Activated naive CD4-positive, alpha-beta T cell treated with anti-CD3 and anti-CD28 coated beads, Interleukin-2, amount 50 U/mL, for 24 hours (primary cell): ENCODE data around the gene DAZAP1.

Source experiments
- H3K27ac Mint-ChIP-seq: one replicate; pipeline ENCODE4 v1.8.0; 2021; ENCODE audit warnings: mild to moderate bottlenecking, mixed read lengths
- H3K27me3 Mint-ChIP-seq: one replicate; pipeline ENCODE4 v1.8.0; 2021; ENCODE audit warnings: mixed read lengths
- H3K36me3 Mint-ChIP-seq: one replicate; pipeline ENCODE4 v1.8.0; 2021; ENCODE audit warnings: mixed read lengths
- H3K4me1 Mint-ChIP-seq: one replicate; pipeline ENCODE4 v1.8.0; 2021; ENCODE audit warnings: mixed read lengths
- H3K4me3 Mint-ChIP-seq: one replicate; pipeline ENCODE4 v1.8.0; 2021; ENCODE audit warnings: mild to moderate bottlenecking, mixed read lengths
- H3K9me3 Mint-ChIP-seq: one replicate; pipeline ENCODE4 v1.8.0; 2021; ENCODE audit warnings: mixed read lengths

Gene DAZAP1

DNA sequence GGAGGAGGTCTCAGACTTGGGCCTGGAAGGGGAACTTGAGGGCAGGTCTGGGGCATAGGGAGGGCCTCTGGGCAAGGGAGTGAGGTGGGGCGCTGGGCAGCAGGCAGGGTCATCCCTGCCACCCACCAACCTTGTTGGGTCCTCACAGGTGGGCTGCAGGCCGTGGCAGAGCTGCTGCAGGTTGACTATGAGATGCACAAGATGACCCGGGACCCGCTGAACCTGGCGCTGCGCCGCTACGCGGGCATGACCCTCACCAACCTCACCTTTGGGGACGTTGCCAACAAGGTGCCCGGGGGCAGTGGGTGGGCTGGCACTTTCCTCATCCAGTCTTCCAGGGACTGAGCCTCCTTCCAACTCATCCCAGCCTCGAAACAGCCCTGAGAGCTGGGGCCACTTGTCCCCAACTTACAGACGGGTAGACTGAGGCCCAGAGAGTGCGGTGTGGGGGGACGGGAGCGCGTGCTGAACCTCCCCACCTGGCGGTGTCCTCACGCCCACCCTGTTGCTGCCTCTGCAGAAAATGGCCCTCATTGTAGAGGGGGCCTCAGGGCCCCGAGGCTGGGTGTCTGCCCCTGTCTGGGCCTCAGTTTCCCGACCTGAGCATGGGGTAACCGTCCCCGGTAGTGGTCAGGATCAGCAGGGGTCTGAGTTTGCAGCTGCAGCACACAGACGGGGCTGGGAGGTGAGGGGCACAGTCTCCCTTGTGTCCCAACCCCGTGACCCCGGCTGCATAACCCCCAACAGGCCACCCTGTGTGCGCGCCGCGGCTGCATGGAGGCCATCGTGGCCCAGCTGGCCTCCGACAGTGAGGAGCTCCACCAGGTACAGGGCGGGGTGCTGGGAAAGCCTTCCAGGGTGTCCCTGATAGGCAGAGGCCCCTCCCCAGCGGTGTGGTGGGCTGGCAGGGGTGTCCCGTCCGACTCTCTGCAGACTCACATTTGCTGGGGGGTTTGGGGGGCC is 52.9 kb downstream of the DAZAP1 start:
- no peaks in the 10 kb centered on the region for H3K9me3 Mint-ChIP-seq
- H3K36me3 Mint-ChIP-seq: peaks cover 2% of the 10 kb centered on the region
- peaks cover 6% of the 10 kb centered on the region for H3K4me1 Mint-ChIP-seq
- no peak overlapping the region for H3K27ac Mint-ChIP-seq
- no peak overlapping the region for H3K4me3 Mint-ChIP-seq
- H3K27me3 Mint-ChIP-seq: peaks cover 10% of the 10 kb centered on the region

DNA sequence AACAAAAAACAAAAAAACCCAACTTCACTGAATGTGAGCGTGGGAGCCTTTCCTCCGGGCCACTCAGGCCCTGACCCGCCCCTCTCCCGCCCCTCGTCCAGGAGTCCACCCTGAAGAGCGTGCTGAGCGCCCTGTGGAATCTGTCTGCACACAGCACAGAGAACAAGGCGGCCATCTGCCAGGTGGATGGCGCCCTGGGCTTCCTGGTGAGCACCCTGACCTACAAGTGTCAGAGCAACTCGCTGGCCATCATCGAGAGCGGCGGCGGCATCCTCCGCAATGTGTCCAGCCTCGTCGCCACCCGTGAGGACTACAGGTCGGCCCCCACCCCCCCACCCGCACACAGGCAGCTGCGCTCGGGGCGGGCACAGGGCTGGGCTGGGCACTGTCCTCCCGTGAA is 54.5 kb downstream of the DAZAP1 start:
- peaks cover 8% of the 10 kb centered on the region for H3K27me3 Mint-ChIP-seq
- peaks cover 2% of the 10 kb centered on the region for H3K36me3 Mint-ChIP-seq
- no peak overlapping the region for H3K4me3 Mint-ChIP-seq
- no peaks in the 10 kb centered on the region for H3K9me3 Mint-ChIP-seq
- no peaks in the 10 kb centered on the region for H3K4me1 Mint-ChIP-seq
- H3K27ac Mint-ChIP-seq: no peak overlapping the region

DNA sequence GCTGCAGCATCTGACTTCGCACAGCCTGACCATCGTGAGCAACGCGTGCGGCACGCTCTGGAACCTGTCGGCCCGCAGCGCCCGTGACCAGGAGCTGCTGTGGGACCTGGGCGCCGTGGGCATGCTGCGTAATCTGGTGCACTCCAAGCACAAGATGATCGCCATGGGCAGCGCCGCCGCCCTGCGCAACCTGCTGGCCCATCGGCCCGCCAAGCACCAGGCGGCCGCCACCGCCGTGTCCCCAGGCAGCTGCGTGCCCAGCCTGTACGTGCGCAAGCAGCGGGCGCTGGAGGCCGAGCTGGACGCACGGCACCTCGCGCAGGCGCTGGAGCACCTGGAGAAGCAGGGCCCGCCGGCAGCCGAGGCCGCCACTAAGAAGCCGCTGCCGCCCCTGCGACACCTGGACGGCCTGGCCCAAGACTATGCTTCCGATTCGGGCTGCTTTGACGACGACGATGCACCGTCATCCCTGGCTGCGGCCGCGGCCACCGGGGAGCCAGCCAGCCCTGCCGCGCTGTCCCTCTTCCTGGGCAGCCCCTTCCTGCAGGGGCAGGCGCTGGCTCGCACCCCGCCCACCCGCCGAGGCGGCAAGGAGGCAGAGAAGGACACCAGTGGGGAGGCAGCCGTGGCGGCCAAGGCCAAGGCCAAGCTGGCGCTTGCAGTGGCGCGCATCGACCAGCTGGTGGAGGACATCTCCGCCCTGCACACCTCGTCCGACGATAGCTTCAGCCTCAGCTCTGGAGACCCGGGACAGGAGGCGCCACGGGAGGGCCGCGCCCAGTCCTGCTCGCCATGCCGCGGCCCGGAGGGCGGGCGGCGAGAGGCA is 58.0 kb downstream of the DAZAP1 start:
- Mint-ChIP-seq H3K9me3 (no peaks in the 10 kb centered on the region), H3K27me3 (peaks cover 2% of the 10 kb centered on the region), H3K4me3 (no peak overlapping the region), H3K4me1 (no peaks in the 10 kb centered on the region), H3K27ac (no peak overlapping the region), H3K36me3 (no peaks in the 10 kb centered on the region)

DNA sequence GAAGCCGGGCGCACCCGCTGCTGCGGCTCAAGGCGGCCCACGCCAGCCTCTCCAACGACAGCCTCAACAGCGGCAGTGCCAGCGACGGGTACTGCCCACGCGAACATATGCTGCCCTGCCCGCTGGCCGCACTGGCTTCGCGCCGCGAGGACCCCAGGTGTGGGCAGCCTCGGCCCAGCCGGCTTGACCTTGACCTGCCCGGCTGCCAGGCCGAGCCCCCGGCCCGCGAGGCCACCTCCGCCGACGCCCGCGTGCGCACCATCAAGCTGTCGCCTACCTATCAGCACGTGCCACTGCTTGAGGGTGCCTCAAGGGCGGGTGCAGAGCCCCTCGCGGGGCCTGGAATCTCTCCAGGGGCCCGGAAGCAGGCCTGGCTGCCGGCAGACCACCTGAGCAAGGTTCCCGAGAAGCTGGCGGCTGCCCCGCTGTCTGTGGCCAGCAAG is 58.7 kb downstream of the DAZAP1 start:
- no peaks in the 10 kb centered on the region for H3K36me3 Mint-ChIP-seq
- H3K27ac Mint-ChIP-seq: no peak overlapping the region
- no peaks in the 10 kb centered on the region for H3K9me3 Mint-ChIP-seq
- peaks cover under 1% of the 10 kb centered on the region for H3K4me1 Mint-ChIP-seq
- peaks cover 2% of the 10 kb centered on the region for H3K27me3 Mint-ChIP-seq
- H3K4me3 Mint-ChIP-seq: no peak overlapping the region

GRCh38 chr19:1466461-1467214 is 59.3 kb downstream of the DAZAP1 start:
- Mint-ChIP-seq H3K4me3 (no peak overlapping the region), H3K27me3 (peaks cover 2% of the 10 kb centered on the region)

DNA sequence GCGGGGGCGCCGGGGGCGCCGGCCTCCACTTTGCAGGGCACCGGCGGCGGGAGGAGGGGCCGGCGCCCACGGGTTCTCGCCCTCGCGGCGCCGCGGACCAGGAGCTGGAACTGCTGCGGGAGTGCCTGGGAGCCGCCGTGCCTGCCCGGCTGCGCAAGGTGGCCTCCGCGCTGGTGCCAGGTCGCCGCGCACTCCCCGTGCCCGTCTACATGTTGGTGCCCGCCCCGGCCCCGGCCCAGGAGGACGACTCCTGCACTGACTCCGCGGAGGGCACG is 59.8 kb downstream of the DAZAP1 start:
- Mint-ChIP-seq H3K9me3 (no peaks in the 10 kb centered on the region), H3K36me3 (no peaks in the 10 kb centered on the region), H3K4me1 (peaks cover 3% of the 10 kb centered on the region), H3K27ac (no peak overlapping the region), H3K27me3 (peaks cover 2% of the 10 kb centered on the region), H3K4me3 (no peak overlapping the region)

More at GRCh38 chr19:1466461-1467214, 59.3 kb downstream of the DAZAP1 start:
- H3K36me3 Mint-ChIP-seq: no peaks in the 10 kb centered on the region
- no peaks in the 10 kb centered on the region for H3K9me3 Mint-ChIP-seq
- H3K27ac Mint-ChIP-seq: no peak overlapping the region
- peaks cover 3% of the 10 kb centered on the region for H3K4me1 Mint-ChIP-seq

- no peak overlapping the region for H3K27ac Mint-ChIP-seq
- H3K36me3 Mint-ChIP-seq: no peaks in the 10 kb centered on the region
These were observed 60.3 kb downstream of the DAZAP1 start for GRCh38 chr19:1467490-1468273.

GRCh38 chr19:1468274-1468820 is 61.0 kb downstream of the DAZAP1 start:
- peak overlapping the region; percentile 52 for H3K4me3 Mint-ChIP-seq
- H3K9me3 Mint-ChIP-seq: no peaks in the 10 kb centered on the region
- peak overlapping the region; percentile 77 for H3K27ac Mint-ChIP-seq
- H3K27me3 Mint-ChIP-seq: peaks cover 2% of the 10 kb centered on the region
- no peaks in the 10 kb centered on the region for H3K36me3 Mint-ChIP-seq
- H3K4me1 Mint-ChIP-seq: peaks cover 8% of the 10 kb centered on the region

More at GRCh38 chr19:1467490-1468273, 60.3 kb downstream of the DAZAP1 start:
- H3K4me3 Mint-ChIP-seq: no peak overlapping the region
- H3K27me3 Mint-ChIP-seq: peaks cover 2% of the 10 kb centered on the region
- no peaks in the 10 kb centered on the region for H3K9me3 Mint-ChIP-seq
- peaks cover 3% of the 10 kb centered on the region for H3K4me1 Mint-ChIP-seq

DNA sequence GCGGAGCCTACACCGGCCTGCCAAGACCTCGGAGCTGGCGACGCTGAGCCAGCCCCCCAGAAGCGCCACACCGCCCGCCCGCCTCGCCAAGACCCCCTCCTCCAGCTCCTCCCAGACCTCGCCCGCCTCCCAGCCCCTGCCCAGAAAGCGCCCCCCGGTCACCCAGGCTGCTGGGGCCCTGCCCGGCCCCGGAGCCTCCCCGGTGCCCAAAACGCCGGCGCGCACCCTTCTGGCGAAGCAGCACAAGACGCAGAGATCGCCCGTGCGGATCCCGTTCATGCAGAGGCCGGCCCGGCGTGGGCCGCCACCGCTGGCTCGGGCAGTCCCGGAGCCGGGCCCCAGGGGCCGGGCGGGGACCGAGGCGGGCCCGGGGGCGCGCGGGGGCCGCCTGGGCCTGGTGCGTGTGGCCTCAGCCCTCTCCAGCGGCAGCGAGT is 61.5 kb downstream of the DAZAP1 start:
- peaks cover 10% of the 10 kb centered on the region for H3K4me1 Mint-ChIP-seq
- H3K27me3 Mint-ChIP-seq: peaks cover 2% of the 10 kb centered on the region
- H3K4me3 Mint-ChIP-seq: peak overlapping the region; percentile 44
- no peaks in the 10 kb centered on the region for H3K36me3 Mint-ChIP-seq
- H3K9me3 Mint-ChIP-seq: no peaks in the 10 kb centered on the region
- H3K27ac Mint-ChIP-seq: no peak overlapping the region

DNA sequence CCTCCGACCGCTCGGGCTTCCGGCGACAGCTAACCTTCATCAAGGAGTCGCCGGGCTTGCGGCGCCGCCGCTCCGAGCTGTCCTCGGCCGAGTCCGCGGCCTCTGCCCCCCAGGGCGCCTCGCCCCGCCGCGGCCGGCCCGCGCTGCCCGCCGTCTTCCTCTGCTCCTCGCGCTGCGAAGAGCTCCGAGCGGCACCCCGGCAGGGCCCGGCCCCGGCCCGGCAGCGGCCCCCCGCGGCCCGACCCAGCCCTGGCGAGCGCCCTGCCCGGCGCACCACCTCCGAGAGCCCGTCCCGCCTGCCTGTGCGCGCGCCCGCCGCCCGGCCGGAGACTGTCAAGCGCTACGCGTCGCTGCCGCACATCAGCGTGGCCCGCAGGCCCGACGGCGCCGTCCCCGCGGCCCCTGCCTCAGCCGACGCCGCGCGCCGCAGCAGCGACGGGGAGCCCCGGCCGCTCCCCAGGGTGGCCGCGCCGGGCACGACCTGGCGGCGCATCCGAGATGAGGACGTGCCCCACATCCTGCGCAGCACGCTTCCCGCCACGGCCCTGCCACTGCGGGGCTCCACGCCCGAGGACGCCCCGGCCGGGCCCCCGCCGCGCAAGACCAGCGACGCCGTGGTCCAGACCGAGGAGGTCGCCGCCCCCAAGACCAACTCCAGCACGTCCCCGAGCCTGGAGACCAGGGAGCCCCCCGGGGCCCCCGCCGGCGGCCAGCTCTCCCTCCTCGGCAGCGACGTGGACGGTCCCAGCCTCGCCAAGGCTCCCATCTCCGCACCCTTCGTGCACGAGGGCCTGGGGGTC is 62.1 kb downstream of the DAZAP1 start:
- no peak overlapping the region for H3K27ac Mint-ChIP-seq
- H3K36me3 Mint-ChIP-seq: no peaks in the 10 kb centered on the region
- peaks cover 2% of the 10 kb centered on the region for H3K27me3 Mint-ChIP-seq
- peak overlapping the region; percentile 79 for H3K4me3 Mint-ChIP-seq
- no peaks in the 10 kb centered on the region for H3K9me3 Mint-ChIP-seq
- peaks cover 10% of the 10 kb centered on the region for H3K4me1 Mint-ChIP-seq

DNA sequence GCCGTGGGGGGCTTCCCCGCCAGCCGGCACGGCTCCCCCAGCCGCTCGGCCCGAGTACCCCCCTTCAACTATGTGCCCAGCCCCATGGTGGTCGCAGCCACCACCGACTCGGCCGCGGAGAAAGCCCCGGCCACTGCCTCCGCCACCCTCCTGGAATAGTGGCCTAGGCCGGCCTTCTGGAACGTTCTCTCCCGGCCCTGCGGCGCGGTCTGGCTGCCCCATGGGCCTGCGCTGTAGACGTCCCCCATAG is 62.6 kb downstream of the DAZAP1 start:
- H3K9me3 Mint-ChIP-seq: no peaks in the 10 kb centered on the region
- H3K36me3 Mint-ChIP-seq: no peaks in the 10 kb centered on the region
- peaks cover 2% of the 10 kb centered on the region for H3K27me3 Mint-ChIP-seq
- H3K4me3 Mint-ChIP-seq: peak overlapping the region; percentile 79
- peaks cover 10% of the 10 kb centered on the region for H3K4me1 Mint-ChIP-seq
- no peak overlapping the region for H3K27ac Mint-ChIP-seq

- no peaks in the 10 kb centered on the region for H3K9me3 Mint-ChIP-seq
- H3K27me3 Mint-ChIP-seq: peaks cover 2% of the 10 kb centered on the region
- peak overlapping the region; percentile 79 for H3K4me3 Mint-ChIP-seq
- H3K36me3 Mint-ChIP-seq: no peaks in the 10 kb centered on the region
- no peak overlapping the region for H3K27ac Mint-ChIP-seq
- peaks cover 10% of the 10 kb centered on the region for H3K4me1 Mint-ChIP-seq
These were observed 63.1 kb downstream of the DAZAP1 start for GRCh38 chr19:1470305-1471009.

GRCh38 chr19:1471010-1471514 is 63.7 kb downstream of the DAZAP1 start:
- no peaks in the 10 kb centered on the region for H3K9me3 Mint-ChIP-seq
- no peaks in the 10 kb centered on the region for H3K36me3 Mint-ChIP-seq
- peaks cover 10% of the 10 kb centered on the region for H3K4me1 Mint-ChIP-seq
- H3K27ac Mint-ChIP-seq: no peak overlapping the region
- peak overlapping the region; percentile 62 for H3K4me3 Mint-ChIP-seq
- H3K27me3 Mint-ChIP-seq: peaks cover 2% of the 10 kb centered on the region
